ENCODE results near the gene NUTF2. TPM values are rescaled to one million over a fixed set of nuclear protein-coding genes. Genes with fewer than 3 reads are reported as not detected.

Gene NUTF2
- total RNA-seq, 6 experiments from 2014 or later, result 182 to 195 (median 185) TPM

GRCh38 chr16:67893743-67894399, 47.1 kb downstream of the NUTF2 start:
- peak overlapping the region; percentile 94 for H3K27ac Mint-ChIP-seq
- no peaks in the 10 kb centered on the region for H3K9me3 Mint-ChIP-seq
- peaks cover 29% of the 10 kb centered on the region for H3K4me1 Mint-ChIP-seq (ENCODE audit: low read depth)
- peak overlapping the region; percentile 97 for H3K4me3 Mint-ChIP-seq
- no peak for DNase-seq
- no peak for TF ChIP-seq CTCF (IDR thresholded peaks at IDR 0.05)
- no peaks in the 10 kb centered on the region for H3K36me3 Mint-ChIP-seq (ENCODE audit: low read depth)
- no peaks in the 10 kb centered on the region for H3K27me3 Mint-ChIP-seq (ENCODE audit: insufficient read depth)

- no peak for TF ChIP-seq CTCF (IDR thresholded peaks at IDR 0.05)
- DNase-seq, result peak; percentile 29
- no peaks in the 10 kb centered on the region for H3K9me3 Mint-ChIP-seq
- peak overlapping the region; percentile 55 for H3K27ac Mint-ChIP-seq
- H3K36me3 Mint-ChIP-seq (ENCODE audit: low read depth), result no peaks in the 10 kb centered on the region
- no peaks in the 10 kb centered on the region for H3K27me3 Mint-ChIP-seq (ENCODE audit: insufficient read depth)
- H3K4me1 Mint-ChIP-seq (ENCODE audit: low read depth), result peaks cover 28% of the 10 kb centered on the region
- no peak overlapping the region for H3K4me3 Mint-ChIP-seq
Observed at GRCh38 chr16:67897231-67897630, 50.5 kb downstream of the NUTF2 start.

- Mint-ChIP-seq H3K4me3 (no peak overlapping the region), H3K36me3 (ENCODE audit: low read depth) (no peaks in the 10 kb centered on the region)
- no peak for DNase-seq
Observed at GRCh38 chr16:67901734-67902133, 55.0 kb downstream of the NUTF2 start.

GRCh38 chr16:67902831-67903230, 56.1 kb downstream of the NUTF2 start:
- no peak for DNase-seq
- H3K4me3 Mint-ChIP-seq, result no peak overlapping the region

More at GRCh38 chr16:67901734-67902133, 55.0 kb downstream of the NUTF2 start:
- TF ChIP-seq CTCF (IDR thresholded peaks at IDR 0.05), result no peak
- Mint-ChIP-seq H3K27me3 (ENCODE audit: insufficient read depth) (no peaks in the 10 kb centered on the region), H3K27ac (no peak overlapping the region), H3K9me3 (no peaks in the 10 kb centered on the region), H3K4me1 (ENCODE audit: low read depth) (peaks cover 9% of the 10 kb centered on the region)

GRCh38 chr16:67907397-67908180, 60.9 kb downstream of the NUTF2 start:
- Mint-ChIP-seq H3K27me3 (ENCODE audit: insufficient read depth) (no peaks in the 10 kb centered on the region; the same call in 1 of the 2 replicates), H3K4me3 (no peak overlapping the region), H3K36me3 (ENCODE audit: low read depth) (no peaks in the 10 kb centered on the region; the same call in 1 of the 2 replicates), H3K27ac (no peak overlapping the region), H3K4me1 (ENCODE audit: low read depth) (no peaks in the 10 kb centered on the region), H3K9me3 (no peaks in the 10 kb centered on the region)
- TF ChIP-seq CTCF (IDR thresholded peaks at IDR 0.05), result no peak
- DNase-seq, result no peak

More at GRCh38 chr16:67902831-67903230, 56.1 kb downstream of the NUTF2 start:
- Mint-ChIP-seq H3K4me1 (ENCODE audit: low read depth) (no peaks in the 10 kb centered on the region), H3K27ac (no peak overlapping the region; the same call in 1 of the 2 replicates), H3K27me3 (ENCODE audit: insufficient read depth) (no peaks in the 10 kb centered on the region), H3K9me3 (no peaks in the 10 kb centered on the region), H3K36me3 (ENCODE audit: low read depth) (no peaks in the 10 kb centered on the region)
- no peak for TF ChIP-seq CTCF (IDR thresholded peaks at IDR 0.05)

Measured in HFFc6 (cell line).